ENCODE results near the gene SAP30BP. TPM values are rescaled to one million over a fixed set of nuclear protein-coding genes. Genes with fewer than 3 reads are reported as not detected.

Gene SAP30BP
- total RNA-seq, 4 donors from 2014 or later, result 68.2 to 87.2 (median 77.2) TPM

- peak overlapping the region in 3 of 4 donors; percentile 82 to 85 (median 85) for H3K27ac ChIP-seq
- no peak for TF ChIP-seq POLR2AphosphoS5 (IDR thresholded peaks at IDR 0.05)
- TF ChIP-seq EP300 (IDR thresholded peaks at IDR 0.05), result no peak
- no peak for TF ChIP-seq POLR2A (IDR thresholded peaks at IDR 0.05)
- TF ChIP-seq CTCF (IDR thresholded peaks at IDR 0.05), result no peak
- ATAC-seq, result no peak
- WGBS, 2 donors (ENCODE audit: low coverage in 1 of 2), result 82 to 86% methylated on average over 5 to 6 of the region's 10 CpGs
- peaks cover 0 to 88% of the 10 kb centered on the region in 2 donors for H3K36me3 ChIP-seq
- no peaks in the 10 kb centered on the region for H3K27me3 ChIP-seq
- no peaks in the 10 kb centered on the region for H3K9me3 ChIP-seq
- H3K4me3 ChIP-seq, result no peak overlapping the region
- peaks cover 0 to 50% (median 11%) of the 10 kb centered on the region in 3 donors for H3K4me1 ChIP-seq
Measured at GRCh38 chr17:75701288-75701687, 34.1 kb downstream of the SAP30BP start.

- TF ChIP-seq POLR2A (IDR thresholded peaks at IDR 0.05) (no peak), POLR2AphosphoS5 (IDR thresholded peaks at IDR 0.05) (no peak), EP300 (IDR thresholded peaks at IDR 0.05) (no peak), CTCF (IDR thresholded peaks at IDR 0.05) (no peak)
- Histone ChIP-seq H3K36me3 (peaks cover 0 to 90% of the 10 kb centered on the region in 2 donors), H3K9me3 (no peaks in the 10 kb centered on the region), H3K27me3 (no peaks in the 10 kb centered on the region), H3K27ac (peak overlapping the region in 3 of 4 donors; percentile 25 to 85 (median 82)), H3K4me3 (no peak overlapping the region), H3K4me1 (peaks cover 0 to 44% (median 11%) of the 10 kb centered on the region in 3 donors)
- 82% methylated on average over 2 of the region's 12 CpGs; no CpG with 5 or more reads in 1 of the 2 donors for WGBS, 2 donors (ENCODE audit: low coverage in 1 of 2)
- no peak for ATAC-seq
Measured at GRCh38 chr17:75703191-75703590, 36.1 kb downstream of the SAP30BP start.

GRCh38 chr17:75703591-75703990, 36.5 kb downstream of the SAP30BP start:
- H3K4me3 ChIP-seq, result no peak overlapping the region
- H3K27ac ChIP-seq, result peak overlapping the region in 2 of 4 donors; percentile 9 to 25
- 100% methylated on average over 1 to 4 of the region's 9 CpGs for WGBS, 2 donors (ENCODE audit: low coverage in 1 of 2)
- ATAC-seq, result no peak
- no peaks in the 10 kb centered on the region for H3K27me3 ChIP-seq
- H3K9me3 ChIP-seq, result no peaks in the 10 kb centered on the region
- peaks cover 0 to 92% of the 10 kb centered on the region in 2 donors for H3K36me3 ChIP-seq
- no peak for TF ChIP-seq POLR2AphosphoS5 (IDR thresholded peaks at IDR 0.05)
- no peak for TF ChIP-seq EP300 (IDR thresholded peaks at IDR 0.05)
- peaks cover 0 to 46% (median 11%) of the 10 kb centered on the region in 3 donors for H3K4me1 ChIP-seq

GRCh38 chr17:75704963-75705875, 38.1 kb downstream of the SAP30BP start:
- Histone ChIP-seq H3K4me1 (peaks cover 0 to 30% (median 4%) of the 10 kb centered on the region in 3 donors), H3K27ac (peak overlapping the region in 1 of 4 donors; percentile 29)
- no peak for ATAC-seq

More at GRCh38 chr17:75704963-75705875, 38.1 kb downstream of the SAP30BP start:
- H3K9me3 ChIP-seq, result no peaks in the 10 kb centered on the region
- peaks cover 0 to 87% of the 10 kb centered on the region in 2 donors for H3K36me3 ChIP-seq
- WGBS, 2 donors (ENCODE audit: low coverage in 1 of 2), result 100% methylated on average over 1 of the region's 27 CpGs; no CpG with 5 or more reads in 1 of the 2 donors
- no peak overlapping the region for H3K4me3 ChIP-seq
- TF ChIP-seq POLR2A (IDR thresholded peaks at IDR 0.05), result no peak
- no peak for TF ChIP-seq CTCF (IDR thresholded peaks at IDR 0.05)
- no peak for TF ChIP-seq POLR2AphosphoS5 (IDR thresholded peaks at IDR 0.05)
- no peak for TF ChIP-seq EP300 (IDR thresholded peaks at IDR 0.05)
- no peaks in the 10 kb centered on the region for H3K27me3 ChIP-seq

Data from gastroesophageal sphincter (tissue), 4 donors.